Activated CD4-positive, alpha-beta T cell treated with anti-CD3 and anti-CD28 coated beads for 36 hours (primary cell): Measurements from ENCODE around the gene CCNF. TPM values are rescaled to one million over a fixed set of nuclear protein-coding genes. Genes with fewer than 3 reads are reported as not detected.

Source experiments
- ATAC-seq: fragments of 200-7000 bp; cut with Tn5 transposase; one replicate; pipeline ENCODE4 v1.10.0; 2021; ENCODE audit warnings: mild to moderate bottlenecking, moderate library complexity
- CTCF ChIA-PET: fragments of 350-600 bp; sonication (Branson Sonifier 250); formaldehyde crosslinking; loops from one replicate; lab custom pipeline; 2021; ENCODE audit warnings: antibody characterized with exemption; lab: Charles Lee
- POLR2A ChIA-PET: fragments of 350-600 bp; sonication (Branson Sonifier 250); formaldehyde crosslinking; loops from one replicate; lab custom pipeline; 2021; ENCODE audit warnings: antibody characterized with exemption, inconsistent platforms; lab: Charles Lee
- DNase-seq: peaks from one replicate; pipeline ENCODE4 v3.0.0-alpha.2; 2020
- H3K27ac Mint-ChIP-seq: one replicate; pipeline ENCODE4 v1.8.0; 2021; ENCODE audit warnings: mixed read lengths
- H3K27me3 Mint-ChIP-seq: one replicate; pipeline ENCODE4 v1.8.0; 2021; ENCODE audit warnings: mixed read lengths
- H3K36me3 Mint-ChIP-seq: one replicate; pipeline ENCODE4 v1.8.0; 2021; ENCODE audit warnings: low read depth, mixed read lengths
- H3K4me1 Mint-ChIP-seq: one replicate; pipeline ENCODE4 v1.8.0; 2021; ENCODE audit warnings: mixed read lengths
- H3K4me3 Mint-ChIP-seq: one replicate; pipeline ENCODE4 v1.8.0; 2021; ENCODE audit warnings: mild to moderate bottlenecking, moderate library complexity, mixed read lengths
- H3K9me3 Mint-ChIP-seq: one replicate; pipeline ENCODE4 v1.8.0; 2021; ENCODE audit warnings: low read depth, mixed read lengths
- intact Hi-C, 2 experiments: fragments of 100-400 bp; cut with DNase I in 1 of 2; cut with micrococcal nuclease in 1 of 2; formaldehyde crosslinking; loops; one replicate each; pipeline versions ENCODE4 v1.14.2 to v1.15.1; 2022 to 2024; cut with DNase I, micrococcal nuclease
- total RNA-seq, 2 experiments: library from RNA; stranded (reverse); gene quantifications; one replicate each; pipeline ENCODE4 v1.2.3, GENCODE V29; 2021

Gene CCNF
- total RNA-seq, 2 experiments from 2014 or later: 52.2 to 53.4 TPM

DNA sequence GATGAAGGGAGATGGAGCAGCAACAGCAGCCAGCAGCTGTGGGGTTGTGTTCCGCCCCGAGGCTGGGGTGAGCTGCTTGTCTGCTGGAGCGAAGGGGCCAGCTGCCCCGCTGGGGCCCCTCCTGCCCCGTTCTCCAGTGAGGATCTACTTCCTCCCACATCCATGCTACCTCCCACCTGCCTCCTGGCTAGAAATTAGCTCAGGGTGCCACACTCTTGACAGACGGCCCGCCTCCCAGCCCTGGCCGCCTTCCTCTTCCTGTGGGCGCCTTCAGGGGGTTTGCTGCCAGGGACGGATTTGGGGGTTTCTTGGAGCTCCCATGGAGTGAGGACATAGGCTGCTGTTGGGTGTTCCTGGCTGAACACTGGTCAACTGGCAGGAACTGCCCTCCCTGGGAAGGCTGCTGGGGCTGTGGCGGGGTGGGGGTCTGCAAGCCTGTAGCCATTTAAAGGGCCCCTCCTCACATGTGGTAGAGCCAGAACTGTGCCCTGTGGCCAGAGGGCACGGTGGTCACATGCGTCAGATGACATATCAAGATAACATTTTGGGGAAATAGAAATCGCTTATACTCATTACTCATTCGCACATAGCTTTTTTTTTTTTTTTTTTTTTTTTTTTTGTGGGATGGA lies 58.8 kb downstream of the CCNF start:
- no peak for DNase-seq
- H3K4me3 Mint-ChIP-seq: no peak overlapping the region

DNA sequence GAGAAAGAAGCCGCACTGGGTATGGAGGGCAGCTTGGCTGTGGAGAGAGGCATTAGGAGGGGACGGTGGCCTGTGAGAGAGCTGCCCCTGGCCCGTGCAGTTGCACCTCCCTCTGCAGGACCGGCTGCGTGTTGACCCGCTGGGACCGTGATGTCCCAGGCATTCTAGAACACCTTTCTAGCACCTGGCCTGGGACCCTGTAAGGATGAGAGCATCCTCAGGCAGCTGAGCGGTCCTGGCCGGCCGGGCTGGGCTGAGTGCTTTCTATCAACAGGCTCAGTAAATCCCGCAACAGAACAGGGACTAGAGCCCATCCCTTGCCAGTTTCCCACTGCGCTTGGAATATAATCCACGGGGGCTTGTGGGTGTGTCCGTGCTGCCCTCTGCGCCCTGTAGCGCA lies 60.3 kb downstream of the CCNF start:
- POLR2A ChIA-PET: interaction anchor here (0.6 kb wide), 1 partner anchor 43 kb away, joined by 3 read pairs; no protein-coding TSS in a partner anchor
- Mint-ChIP-seq H3K4me3 (no peak overlapping the region), H3K27me3 (no peaks in the 10 kb centered on the region), H3K4me1 (peaks cover 14% of the 10 kb centered on the region), H3K36me3 (peaks cover 2% of the 10 kb centered on the region), H3K27ac (no peak overlapping the region), H3K9me3 (no peaks in the 10 kb centered on the region)
- DNase-seq (no peak), ATAC-seq (no peak)
- CTCF ChIA-PET: no interaction called here
- intact Hi-C loops: loop anchor here in 1 of 2 experiments (5.0 to 10.0 kb wide), 2 partner anchors 292 to 465 kb away; partner anchors contain the start of genes CASKIN1 and NHERF2

More for the DNA sequence above, 58.8 kb downstream of the CCNF start:
- no peaks in the 10 kb centered on the region for H3K9me3 Mint-ChIP-seq
- ChIA-PET CTCF (interaction anchor here (0.6 to 1.5 kb wide), 3 partner anchors 13 to 236 kb away, joined by 3 to 4 read pairs (median 3); no protein-coding TSS in a partner anchor), POLR2A (no interaction called here)
- H3K27me3 Mint-ChIP-seq: no peaks in the 10 kb centered on the region
- intact Hi-C loops: loop anchor here in 1 of 2 experiments (1.0 to 10.0 kb wide), 5 partner anchors 28 to 463 kb away; partner anchors contain the start of genes ABCA3, CASKIN1, CCNF and NHERF2
- H3K4me1 Mint-ChIP-seq: peaks cover 14% of the 10 kb centered on the region
- no peak overlapping the region for H3K27ac Mint-ChIP-seq
- no peak for ATAC-seq
- peaks cover 2% of the 10 kb centered on the region for H3K36me3 Mint-ChIP-seq

DNA sequence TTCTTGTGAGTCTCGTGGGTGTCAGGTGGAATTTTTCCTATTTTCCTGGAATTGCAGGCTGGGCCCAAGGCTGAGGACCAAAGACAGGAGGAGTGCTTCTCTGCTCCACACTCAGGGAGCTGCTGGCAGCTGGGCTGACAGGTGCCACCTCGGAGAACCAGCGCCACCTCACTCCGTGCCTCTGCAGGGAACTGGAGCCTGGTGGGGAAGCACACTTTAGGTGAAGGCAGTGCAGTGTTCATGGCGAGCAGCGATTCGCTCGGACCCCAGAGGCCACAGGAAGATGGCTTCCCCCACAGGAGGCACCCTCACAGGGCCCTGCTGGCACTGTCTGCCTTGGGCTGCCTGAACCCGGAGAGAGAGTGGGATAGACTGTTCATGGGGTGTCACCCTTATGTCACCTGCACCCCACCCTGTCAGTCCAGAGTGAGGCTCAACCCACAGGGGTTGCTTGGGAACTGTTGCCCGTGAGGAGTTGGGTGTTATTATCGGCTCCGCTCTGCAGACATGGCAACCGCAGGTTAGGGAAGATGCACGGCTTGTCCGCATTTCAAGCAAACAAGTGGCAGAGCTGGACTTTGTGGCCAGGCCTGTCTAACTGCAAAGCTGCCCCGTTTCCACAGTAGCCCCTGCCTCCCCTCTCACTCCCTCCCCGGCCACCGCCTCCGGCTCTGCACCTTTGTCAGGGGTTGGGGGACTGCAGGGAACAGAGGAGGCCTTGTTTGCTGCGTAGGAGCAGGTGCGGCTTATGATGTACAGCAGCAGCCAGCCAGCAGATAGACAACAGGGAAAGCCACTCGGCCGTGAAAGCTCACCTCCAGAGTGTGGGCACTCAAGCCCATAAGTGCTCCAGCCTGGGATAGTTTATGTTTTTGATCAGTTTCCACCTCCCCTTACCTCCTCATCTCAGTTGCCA lies 61.2 kb downstream of the CCNF start:
- Mint-ChIP-seq H3K27me3 (no peaks in the 10 kb centered on the region), H3K9me3 (no peaks in the 10 kb centered on the region), H3K27ac (no peak overlapping the region), H3K4me1 (peaks cover 14% of the 10 kb centered on the region), H3K4me3 (no peak overlapping the region), H3K36me3 (peaks cover 2% of the 10 kb centered on the region)
- DNase-seq: no peak
- intact Hi-C loops: no loop called here
- no peak for ATAC-seq
- ChIA-PET POLR2A (no interaction called here), CTCF (no interaction called here)

DNA sequence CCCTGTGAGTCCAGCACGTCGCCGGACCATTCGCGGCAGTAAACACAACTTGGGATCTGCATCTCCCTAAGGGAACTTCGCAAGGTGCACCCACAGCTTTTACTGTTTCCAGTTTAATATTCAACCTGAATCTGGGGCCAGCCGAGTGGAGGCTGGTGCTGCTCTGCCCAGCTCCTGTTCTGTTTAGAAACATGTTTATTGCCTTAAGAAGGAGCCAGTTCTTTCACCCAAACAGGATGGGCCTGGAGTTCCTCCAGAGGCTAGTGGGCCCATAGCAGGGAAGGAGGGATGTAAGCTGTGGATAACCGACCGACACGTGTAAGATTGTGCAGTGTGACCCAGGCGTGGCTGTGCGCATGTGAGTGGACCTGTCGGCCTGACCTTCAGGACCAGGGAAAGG lies 63.0 kb downstream of the CCNF start:
- no peak overlapping the region for H3K27ac Mint-ChIP-seq
- H3K4me1 Mint-ChIP-seq: peaks cover 7% of the 10 kb centered on the region
- H3K4me3 Mint-ChIP-seq: no peak overlapping the region
- no peaks in the 10 kb centered on the region for H3K27me3 Mint-ChIP-seq
- CTCF ChIA-PET: no interaction called here
- no peak for ATAC-seq
- no peaks in the 10 kb centered on the region for H3K36me3 Mint-ChIP-seq
- intact Hi-C loops: no loop called here
- no peaks in the 10 kb centered on the region for H3K9me3 Mint-ChIP-seq
- DNase-seq: no peak
- POLR2A ChIA-PET: no interaction called here

DNA sequence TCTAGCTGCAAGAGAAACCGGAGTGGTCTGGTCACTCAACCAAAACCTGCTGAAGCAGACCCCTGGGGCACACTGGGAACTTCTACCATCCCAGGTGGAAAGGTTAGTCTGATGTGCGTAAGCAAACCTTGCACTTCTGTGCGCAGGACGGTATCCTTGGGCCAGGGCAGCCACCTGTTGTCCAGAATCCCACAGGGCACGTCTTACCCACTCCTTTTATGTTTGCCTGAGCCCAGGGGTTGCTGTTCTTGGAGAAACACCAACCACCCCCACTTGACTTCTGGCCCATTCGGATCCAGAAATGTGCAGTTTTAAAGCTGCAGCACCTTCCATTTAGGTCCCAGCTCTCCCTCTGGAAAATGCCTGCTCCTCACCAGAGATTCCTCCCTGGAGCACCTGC lies 64.4 kb downstream of the CCNF start:
- H3K9me3 Mint-ChIP-seq: no peaks in the 10 kb centered on the region
- H3K27ac Mint-ChIP-seq: no peak overlapping the region
- H3K27me3 Mint-ChIP-seq: no peaks in the 10 kb centered on the region
- ChIA-PET CTCF (interaction anchor here (0.6 kb wide), 1 partner anchor 299 kb away, joined by 3 read pairs; no protein-coding TSS in a partner anchor), POLR2A (no interaction called here)
- intact Hi-C loops: no loop called here
- no peaks in the 10 kb centered on the region for H3K36me3 Mint-ChIP-seq
- H3K4me1 Mint-ChIP-seq: no peaks in the 10 kb centered on the region
- no peak for DNase-seq
- H3K4me3 Mint-ChIP-seq: no peak overlapping the region
- no peak for ATAC-seq

DNA sequence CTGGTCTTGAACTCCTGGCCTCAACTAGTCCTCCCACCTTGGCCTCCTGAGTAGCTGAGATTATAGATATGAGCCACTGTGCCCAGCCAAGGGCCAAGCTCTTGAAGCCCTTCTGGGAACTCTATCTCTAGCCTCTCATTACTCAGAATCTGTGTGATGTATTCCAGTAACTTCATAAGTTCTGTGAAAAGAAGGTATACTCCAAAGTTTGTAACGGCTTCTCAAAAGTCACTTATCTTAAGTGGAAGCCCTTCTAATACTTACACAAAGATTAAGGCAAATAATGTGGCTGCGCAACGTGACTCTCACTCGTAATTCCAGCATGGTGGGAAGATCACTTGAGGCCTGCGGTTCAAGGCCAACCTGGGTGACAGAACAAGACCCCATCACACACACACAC lies 65.4 kb downstream of the CCNF start:
- intact Hi-C loops: no loop called here
- no peak for ATAC-seq
- DNase-seq: no peak
- Mint-ChIP-seq H3K4me3 (no peak overlapping the region), H3K9me3 (no peaks in the 10 kb centered on the region), H3K36me3 (no peaks in the 10 kb centered on the region), H3K27me3 (no peaks in the 10 kb centered on the region), H3K4me1 (no peaks in the 10 kb centered on the region), H3K27ac (no peak overlapping the region)
- ChIA-PET POLR2A (no interaction called here), CTCF (no interaction called here)

DNA sequence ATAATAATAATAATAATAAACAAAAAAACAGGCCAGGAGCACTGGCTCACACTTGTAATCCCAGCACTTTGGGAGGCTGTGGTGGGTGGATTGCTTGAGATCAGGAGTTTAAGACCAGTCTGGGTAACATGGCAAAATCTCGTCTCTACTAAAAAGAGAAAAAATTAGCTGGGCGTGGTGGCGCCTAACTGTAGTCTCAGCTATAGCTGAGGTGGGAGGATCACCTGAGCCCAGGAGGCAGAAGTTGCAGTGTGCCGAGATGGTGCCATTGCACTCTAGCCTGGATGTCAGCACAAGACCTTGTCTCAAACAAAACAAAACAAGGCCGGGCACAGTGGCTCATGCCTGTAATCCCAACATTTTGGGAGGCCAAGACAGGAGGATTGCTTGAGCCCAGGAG lies 65.8 kb downstream of the CCNF start:
- no peaks in the 10 kb centered on the region for H3K36me3 Mint-ChIP-seq
- intact Hi-C loops: no loop called here
- ChIA-PET POLR2A (no interaction called here), CTCF (no interaction called here)
- no peaks in the 10 kb centered on the region for H3K27me3 Mint-ChIP-seq
- DNase-seq (no peak), ATAC-seq (no peak)
- no peaks in the 10 kb centered on the region for H3K9me3 Mint-ChIP-seq
- no peak overlapping the region for H3K4me3 Mint-ChIP-seq
- no peak overlapping the region for H3K27ac Mint-ChIP-seq
- no peaks in the 10 kb centered on the region for H3K4me1 Mint-ChIP-seq

DNA sequence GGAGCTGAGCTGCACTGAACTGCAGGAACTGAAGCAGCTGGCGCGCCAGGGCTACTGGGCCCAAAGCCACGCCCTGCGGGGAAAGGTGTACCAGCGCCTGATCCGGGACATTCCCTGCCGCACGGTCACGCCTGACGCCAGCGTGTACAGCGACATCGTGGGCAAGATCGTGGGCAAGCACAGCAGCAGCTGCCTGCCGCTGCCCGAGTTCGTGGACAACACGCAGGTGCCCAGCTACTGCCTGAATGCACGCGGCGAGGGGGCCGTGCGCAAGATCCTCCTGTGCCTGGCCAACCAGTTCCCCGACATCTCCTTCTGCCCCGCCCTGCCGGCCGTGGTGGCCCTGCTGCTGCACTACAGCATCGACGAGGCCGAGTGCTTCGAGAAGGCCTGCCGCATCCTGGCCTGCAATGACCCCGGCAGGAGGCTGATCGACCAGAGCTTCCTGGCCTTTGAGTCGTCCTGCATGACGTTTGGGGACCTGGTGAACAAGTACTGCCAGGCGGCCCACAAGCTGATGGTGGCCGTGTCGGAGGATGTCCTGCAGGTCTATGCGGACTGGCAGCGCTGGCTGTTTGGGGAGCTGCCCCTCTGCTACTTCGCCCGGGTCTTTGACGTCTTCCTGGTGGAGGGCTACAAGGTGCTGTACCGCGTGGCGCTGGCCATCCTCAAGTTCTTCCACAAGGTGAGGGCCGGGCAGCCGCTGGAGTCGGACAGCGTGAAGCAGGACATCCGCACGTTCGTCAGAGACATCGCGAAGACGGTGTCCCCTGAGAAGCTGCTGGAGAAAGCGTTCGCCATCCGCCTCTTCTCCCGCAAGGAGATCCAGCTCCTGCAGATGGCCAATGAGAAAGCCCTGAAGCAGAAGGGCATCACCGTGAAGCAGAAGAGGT lies 67.2 kb downstream of the CCNF start:
- H3K4me3 Mint-ChIP-seq: no peak overlapping the region
- no peaks in the 10 kb centered on the region for H3K27me3 Mint-ChIP-seq
- no peak for ATAC-seq
- no peaks in the 10 kb centered on the region for H3K36me3 Mint-ChIP-seq
- H3K4me1 Mint-ChIP-seq: no peaks in the 10 kb centered on the region
- no peaks in the 10 kb centered on the region for H3K9me3 Mint-ChIP-seq
- CTCF ChIA-PET: interaction anchor here (0.6 kb wide), 1 partner anchor 18 kb away, joined by 3 read pairs; no protein-coding TSS in a partner anchor
- POLR2A ChIA-PET: interaction anchor here (0.6 kb wide), 1 partner anchor 166 kb away, joined by 3 read pairs; no protein-coding TSS in a partner anchor
- intact Hi-C loops: no loop called here
- H3K27ac Mint-ChIP-seq: no peak overlapping the region
- no peak for DNase-seq

DNA sequence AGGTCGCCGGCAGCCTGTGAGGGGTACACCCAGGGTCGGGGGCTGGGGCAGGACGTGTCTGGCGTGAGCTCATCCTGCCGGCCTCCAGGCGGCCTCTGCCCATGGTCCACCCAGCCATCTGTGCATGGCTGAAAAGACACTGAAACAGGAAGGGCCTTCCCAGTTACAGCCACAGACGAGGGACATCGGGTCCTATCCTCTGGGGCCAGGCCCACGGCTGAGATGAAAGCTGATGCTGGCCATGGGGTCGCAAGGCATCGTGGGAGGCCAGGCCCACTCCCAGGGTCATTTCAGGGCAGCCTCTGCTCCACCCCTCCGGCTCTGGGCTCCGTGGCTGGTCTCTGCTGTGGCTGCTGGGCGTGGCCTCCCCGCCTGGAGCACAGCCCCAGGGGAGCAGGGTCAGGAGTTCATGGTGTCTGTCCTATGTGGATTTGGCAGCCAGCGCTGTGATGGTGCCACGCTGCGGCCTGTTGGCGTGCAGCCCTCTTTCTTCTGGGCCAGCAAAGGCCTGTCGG lies 67.9 kb downstream of the CCNF start:
- intact Hi-C loops: no loop called here
- ATAC-seq (no peak), DNase-seq (no peak)
- H3K9me3 Mint-ChIP-seq: no peaks in the 10 kb centered on the region
- H3K27ac Mint-ChIP-seq: no peak overlapping the region
- CTCF ChIA-PET: no interaction called here
- H3K36me3 Mint-ChIP-seq: no peaks in the 10 kb centered on the region
- H3K27me3 Mint-ChIP-seq: no peaks in the 10 kb centered on the region
- no peak overlapping the region for H3K4me3 Mint-ChIP-seq
- no peaks in the 10 kb centered on the region for H3K4me1 Mint-ChIP-seq
- POLR2A ChIA-PET: interaction anchor here (0.6 kb wide), 1 partner anchor 166 kb away, joined by 3 read pairs; no protein-coding TSS in a partner anchor

DNA sequence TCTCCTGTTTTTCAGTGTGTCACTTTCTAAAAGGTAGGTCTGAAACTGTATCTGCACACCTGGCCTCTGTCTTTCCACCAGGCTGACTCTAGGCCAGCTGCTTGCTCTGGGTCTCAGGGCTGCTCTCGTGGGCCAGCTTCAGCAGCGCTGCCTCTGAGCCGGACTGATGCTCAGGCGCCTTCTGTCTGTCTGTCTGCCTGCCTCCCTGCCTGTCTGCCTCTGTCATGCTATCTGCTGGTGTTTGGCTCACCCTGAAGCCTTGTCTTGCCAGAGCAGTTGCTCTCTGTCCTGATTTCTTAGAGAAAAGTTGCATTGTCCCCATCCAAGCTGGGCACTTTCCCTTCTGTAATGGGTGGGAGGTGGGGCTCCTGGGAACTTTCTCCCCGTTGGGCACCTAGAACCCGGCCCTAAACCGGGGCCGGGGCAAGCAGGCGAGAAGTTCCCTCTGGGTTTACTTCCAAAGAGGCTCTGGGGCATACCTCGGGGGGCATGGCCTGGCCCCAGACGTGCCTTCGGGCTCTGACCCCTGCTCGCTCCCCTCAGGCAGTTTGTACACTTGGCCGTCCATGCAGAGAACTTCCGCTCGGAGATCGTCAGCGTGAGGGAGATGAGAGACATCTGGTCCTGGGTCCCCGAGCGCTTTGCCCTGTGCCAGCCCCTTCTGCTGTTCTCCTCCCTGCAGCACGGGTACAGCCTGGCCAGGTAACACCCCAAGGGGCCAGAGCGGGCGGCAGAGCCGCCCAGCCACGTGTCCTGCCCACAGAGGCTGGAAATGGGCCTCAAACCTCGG lies 68.6 kb downstream of the CCNF start:
- CTCF ChIA-PET: no interaction called here
- ATAC-seq (no peak), DNase-seq (no peak)
- intact Hi-C loops: no loop called here
- no peaks in the 10 kb centered on the region for H3K27me3 Mint-ChIP-seq
- H3K4me1 Mint-ChIP-seq: no peaks in the 10 kb centered on the region
- no peak overlapping the region for H3K4me3 Mint-ChIP-seq
- no peaks in the 10 kb centered on the region for H3K9me3 Mint-ChIP-seq
- H3K27ac Mint-ChIP-seq: no peak overlapping the region
- POLR2A ChIA-PET: interaction anchor here (0.6 kb wide), 1 partner anchor 49 kb away, joined by 3 read pairs; no protein-coding TSS in a partner anchor
- no peaks in the 10 kb centered on the region for H3K36me3 Mint-ChIP-seq
